Kidney (tissue), 14 donors: Measurements from ENCODE around the gene SGO1. TPM values are rescaled to one million over a fixed set of nuclear protein-coding genes. Genes with fewer than 3 reads are reported as not detected.

Experiments
- DNase-seq, 5 donors: peaks; one replicate each; pipeline ENCODE4 v3.0.0-alpha.2; 2013 to 2020
- FAIRE-seq: peaks from 2 replicates; lab custom pipeline; 2012; peaks lifted over from hg19 to GRCh38; lab: Jason Lieb, UNC
- H3K27ac ChIP-seq, 2 donors: one replicate each; pipeline ENCODE4 v1.7.0; 2013; ENCODE audit warnings: low read depth in 2 of 2, low read length in 2 of 2, inconsistent platforms in 1 of 2
- H3K27me3 ChIP-seq: one replicate; pipeline ENCODE4 v1.7.1; 2013; ENCODE audit warnings: low read length, inconsistent platforms; ENCODE audit not compliant: control insufficient read depth, insufficient read depth
- H3K36me3 ChIP-seq, 3 donors: one replicate each; pipeline versions ENCODE4 v1.7.0 to v1.7.1; 2013; ENCODE audit warnings: low read length in 3 of 3, control low read depth in 1 of 3, inconsistent platforms in 1 of 3; ENCODE audit not compliant: insufficient read depth in 3 of 3, control insufficient read depth in 2 of 3
- H3K4me1 ChIP-seq, 3 donors: one replicate each; pipeline versions ENCODE4 v1.7.0 to v1.7.1; 2013; ENCODE audit warnings: low read length in 3 of 3, inconsistent platforms in 1 of 3, low read depth in 1 of 3; ENCODE audit not compliant: control insufficient read depth in 2 of 3, insufficient read depth in 2 of 3
- H3K4me3 ChIP-seq, 3 donors: one replicate each; pipeline versions ENCODE4 v1.7.0 to v1.8.1; 2013; ENCODE audit warnings: low read length in 3 of 3, control low read depth in 1 of 3, inconsistent platforms in 1 of 3
- H3K9ac ChIP-seq, 3 donors: one replicate each; pipeline versions ENCODE4 v1.7.0 to v1.7.1; 2013; ENCODE audit warnings: low read length in 3 of 3, control low read depth in 1 of 3, inconsistent platforms in 1 of 3
- H3K9me3 ChIP-seq, 3 donors: one replicate each; pipeline versions ENCODE4 v1.7.0 to v1.7.1; 2013; ENCODE audit warnings: low read length in 3 of 3, control low read depth in 1 of 3, inconsistent platforms in 1 of 3; ENCODE audit not compliant: control insufficient read depth in 2 of 3, insufficient read depth in 1 of 3
- intact Hi-C: fragments of 100-400 bp; cut with DNase I; formaldehyde crosslinking; loops from one replicate; pipeline ENCODE4 v1.11.1; 2022
- polyA plus RNA-seq: library from polyadenylated mRNA; stranded (reverse); fragments of 350-450 nt; fragmentation: Illumina TruSeq; extraction: RNeasy Lipid Tissue Mini Kit (QIAGEN cat#74804); gene quantifications from one replicate; pipeline ENCODE4 v1.2.3, GENCODE V29; 2014; ENCODE audit warnings: low read depth, low replicate concordance; ENCODE audit not compliant: insufficient read depth
- total RNA-seq: library from RNA; stranded (reverse); fragmentation: NEBNext Ultra II Directional; extraction: Animal tissue kit (Norgen Biotek cat#: 25700); gene quantifications from one replicate; pipeline ENCODE4 v1.2.1, GENCODE V29; 2021
- TF ChIP-seq, protein P1 (sequence below): IDR thresholded peaks from 3 replicates; pipeline ENCODE4 v1.5.1; 2012; ENCODE audit warnings: mild to moderate bottlenecking, moderate library complexity, borderline replicate concordance; ENCODE audit not compliant: insufficient read depth; ENCODE audit errors: extremely low read depth
- donor health status: control.
- donor health status: control.
- donor health status: control.
- donor health status: control.
- donor health status: control.
- donor health status: DM: yes; HTN: yes; CAD: no.
- donor health status: Normal renal cell carcinoma (clear cell type).

SGO1 gene
- total and polyA plus RNA-seq, 2 donors from 2014 or later: 0.37 to 0.72 TPM

- TF ChIP-seq, protein P1, sequence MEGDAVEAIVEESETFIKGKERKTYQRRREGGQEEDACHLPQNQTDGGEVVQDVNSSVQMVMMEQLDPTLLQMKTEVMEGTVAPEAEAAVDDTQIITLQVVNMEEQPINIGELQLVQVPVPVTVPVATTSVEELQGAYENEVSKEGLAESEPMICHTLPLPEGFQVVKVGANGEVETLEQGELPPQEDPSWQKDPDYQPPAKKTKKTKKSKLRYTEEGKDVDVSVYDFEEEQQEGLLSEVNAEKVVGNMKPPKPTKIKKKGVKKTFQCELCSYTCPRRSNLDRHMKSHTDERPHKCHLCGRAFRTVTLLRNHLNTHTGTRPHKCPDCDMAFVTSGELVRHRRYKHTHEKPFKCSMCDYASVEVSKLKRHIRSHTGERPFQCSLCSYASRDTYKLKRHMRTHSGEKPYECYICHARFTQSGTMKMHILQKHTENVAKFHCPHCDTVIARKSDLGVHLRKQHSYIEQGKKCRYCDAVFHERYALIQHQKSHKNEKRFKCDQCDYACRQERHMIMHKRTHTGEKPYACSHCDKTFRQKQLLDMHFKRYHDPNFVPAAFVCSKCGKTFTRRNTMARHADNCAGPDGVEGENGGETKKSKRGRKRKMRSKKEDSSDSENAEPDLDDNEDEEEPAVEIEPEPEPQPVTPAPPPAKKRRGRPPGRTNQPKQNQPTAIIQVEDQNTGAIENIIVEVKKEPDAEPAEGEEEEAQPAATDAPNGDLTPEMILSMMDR: no peak
- intact Hi-C loops: no loop called here
These were observed 45.1 kb downstream of the SGO1 start for GRCh38 chr3:20140881-20141280.

GRCh38 chr3:20137647-20138046 lies 48.4 kb downstream of the SGO1 start:
- H3K9ac ChIP-seq: no peak overlapping the region
- TF ChIP-seq, protein P1: no peak
- no peaks in the 10 kb centered on the region for H3K4me1 ChIP-seq
- FAIRE-seq (no peak), DNase-seq (no peak)
- no peaks in the 10 kb centered on the region for H3K27me3 ChIP-seq
- H3K36me3 ChIP-seq: peaks cover 0 to 8% (median 0%) of the 10 kb centered on the region in 3 donors
- intact Hi-C loops: no loop called here
- H3K4me3 ChIP-seq: no peak overlapping the region
- H3K27ac ChIP-seq: no peak overlapping the region
- no peaks in the 10 kb centered on the region for H3K9me3 ChIP-seq

More at GRCh38 chr3:20140881-20141280, 45.1 kb downstream of the SGO1 start:
- FAIRE-seq (no peak), DNase-seq (no peak)
- Histone ChIP-seq H3K27me3 (no peaks in the 10 kb centered on the region), H3K27ac (no peak overlapping the region), H3K9me3 (no peaks in the 10 kb centered on the region), H3K4me3 (no peak overlapping the region), H3K4me1 (no peaks in the 10 kb centered on the region), H3K9ac (no peak overlapping the region), H3K36me3 (peaks cover 0 to 8% (median 0%) of the 10 kb centered on the region in 3 donors)

DNA sequence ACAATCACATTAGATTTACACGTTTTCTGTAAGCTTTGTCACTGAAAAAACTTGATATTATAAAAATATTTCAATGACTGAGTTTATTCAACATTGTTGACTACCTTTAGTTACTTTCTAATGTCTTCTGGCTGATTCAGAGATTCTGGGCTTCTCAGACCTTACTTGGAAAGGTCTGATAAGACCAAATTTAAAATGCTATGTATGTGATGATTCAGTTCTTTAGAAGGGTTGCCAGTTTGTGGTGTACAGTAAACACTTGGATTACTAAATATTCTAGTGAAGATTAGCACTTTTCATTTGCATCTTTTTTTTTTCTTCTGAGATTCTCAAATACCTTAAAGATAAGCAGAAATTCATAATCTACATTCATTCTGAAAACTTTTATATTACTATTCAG lies 49.8 kb downstream of the SGO1 start:
- TF ChIP-seq, protein P1: no peak
- intact Hi-C loops: no loop called here
- no peaks in the 10 kb centered on the region for H3K27me3 ChIP-seq
- H3K27ac ChIP-seq: no peak overlapping the region
- FAIRE-seq (no peak), DNase-seq (no peak)
- no peaks in the 10 kb centered on the region for H3K9me3 ChIP-seq
- H3K9ac ChIP-seq: no peak overlapping the region
- peaks cover 0 to 8% (median 0%) of the 10 kb centered on the region in 3 donors for H3K36me3 ChIP-seq
- H3K4me1 ChIP-seq: no peaks in the 10 kb centered on the region
- no peak overlapping the region for H3K4me3 ChIP-seq

GRCh38 chr3:20130106-20130505 lies 55.9 kb downstream of the SGO1 start:
- Histone ChIP-seq H3K36me3 (no peaks in the 10 kb centered on the region), H3K9me3 (no peaks in the 10 kb centered on the region), H3K4me3 (no peak overlapping the region), H3K27ac (no peak overlapping the region), H3K9ac (no peak overlapping the region), H3K27me3 (no peaks in the 10 kb centered on the region), H3K4me1 (peaks cover 0 to 2% (median 0%) of the 10 kb centered on the region in 3 donors)
- FAIRE-seq (no peak), DNase-seq (peak in 3 of 5 donors; percentile 20 to 82 (median 68))
- TF ChIP-seq, protein P1: no peak
- intact Hi-C loops: no loop called here
